ENCODE data around the gene ARF3. TPM values are rescaled to one million over a fixed set of nuclear protein-coding genes. Genes with fewer than 3 reads are reported as not detected.
"Not testable (repeated sequence)": the region's sequence is repeated elsewhere in the genome, so short reads cannot be mapped to it uniquely, and the experiment has no call there.

Gene ARF3
- total and polyA plus RNA-seq, 8 donors: 34.7 to 56.5 (median 42.5) TPM

DNA sequence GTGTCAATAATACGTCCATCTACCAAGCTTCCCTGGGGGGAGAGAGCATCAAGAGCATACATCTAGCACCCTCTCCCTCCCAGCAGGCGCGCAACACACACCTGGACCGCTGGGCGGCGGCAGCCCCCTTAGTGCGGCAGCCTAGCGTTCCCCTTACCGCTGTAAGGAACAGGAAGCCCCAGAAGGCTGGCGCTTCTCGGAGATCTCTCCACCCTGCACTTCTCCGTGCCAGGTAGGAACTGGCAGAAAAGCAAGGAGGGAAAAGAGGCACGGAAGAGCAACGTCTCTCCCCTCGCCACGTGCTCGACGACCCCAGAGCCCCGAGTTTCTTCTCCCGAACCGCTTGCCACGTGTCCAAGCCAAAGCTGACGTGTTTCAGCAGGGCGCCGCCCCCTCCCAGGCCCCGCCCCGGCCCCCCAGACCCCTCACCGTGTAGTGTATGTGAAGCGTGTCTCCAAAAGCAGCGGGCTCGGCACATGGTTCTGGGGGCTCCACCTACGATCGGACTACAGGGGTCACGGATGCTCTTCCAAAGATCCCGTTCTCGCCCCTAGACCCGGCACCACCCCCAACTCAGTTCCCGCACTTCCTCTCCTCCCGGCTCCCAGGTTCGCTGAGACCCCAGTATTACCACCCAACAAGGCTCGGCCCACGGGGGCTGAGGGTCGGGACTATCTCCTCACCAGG lies 32.5 kb downstream of the ARF3 start:
- Histone ChIP-seq H3K4me3 (peak overlapping the region; percentile 78 to 92 (median 86)), H3K9me3 (no peaks in the 10 kb centered on the region), H3K27ac (peak overlapping the region; percentile 74 to 83 (median 81)), H3K27me3 (no peaks in the 10 kb centered on the region), H3K36me3 (peaks cover 0 to 31% (median 26%) of the 10 kb centered on the region in 4 donors), H3K4me1 (peaks cover 7 to 24% (median 17%) of the 10 kb centered on the region in 4 donors)
- WGBS, 5 donors: 0 to 1% (median 0%) methylated on average over 23 to 43 of the region's 43 CpGs
- peak; percentile 66 to 89 for DNase-seq
- TF ChIP-seq POLR2AphosphoS5 (IDR thresholded peaks at IDR 0.05): peak in 1 of 3 donors; percentile 31
- TF ChIP-seq EP300 (IDR thresholded peaks at IDR 0.05): no peak
- no peak for TF ChIP-seq POLR2A (IDR thresholded peaks at IDR 0.05)
- TF ChIP-seq, protein P1, sequence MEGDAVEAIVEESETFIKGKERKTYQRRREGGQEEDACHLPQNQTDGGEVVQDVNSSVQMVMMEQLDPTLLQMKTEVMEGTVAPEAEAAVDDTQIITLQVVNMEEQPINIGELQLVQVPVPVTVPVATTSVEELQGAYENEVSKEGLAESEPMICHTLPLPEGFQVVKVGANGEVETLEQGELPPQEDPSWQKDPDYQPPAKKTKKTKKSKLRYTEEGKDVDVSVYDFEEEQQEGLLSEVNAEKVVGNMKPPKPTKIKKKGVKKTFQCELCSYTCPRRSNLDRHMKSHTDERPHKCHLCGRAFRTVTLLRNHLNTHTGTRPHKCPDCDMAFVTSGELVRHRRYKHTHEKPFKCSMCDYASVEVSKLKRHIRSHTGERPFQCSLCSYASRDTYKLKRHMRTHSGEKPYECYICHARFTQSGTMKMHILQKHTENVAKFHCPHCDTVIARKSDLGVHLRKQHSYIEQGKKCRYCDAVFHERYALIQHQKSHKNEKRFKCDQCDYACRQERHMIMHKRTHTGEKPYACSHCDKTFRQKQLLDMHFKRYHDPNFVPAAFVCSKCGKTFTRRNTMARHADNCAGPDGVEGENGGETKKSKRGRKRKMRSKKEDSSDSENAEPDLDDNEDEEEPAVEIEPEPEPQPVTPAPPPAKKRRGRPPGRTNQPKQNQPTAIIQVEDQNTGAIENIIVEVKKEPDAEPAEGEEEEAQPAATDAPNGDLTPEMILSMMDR (IDR thresholded peaks at IDR 0.05): peak in 5 of 7 experiments; percentile 35 to 60 (median 48)
- intact Hi-C loops (cut with DNase I; ENCODE audit: low total_unique reads): no loop called here

DNA sequence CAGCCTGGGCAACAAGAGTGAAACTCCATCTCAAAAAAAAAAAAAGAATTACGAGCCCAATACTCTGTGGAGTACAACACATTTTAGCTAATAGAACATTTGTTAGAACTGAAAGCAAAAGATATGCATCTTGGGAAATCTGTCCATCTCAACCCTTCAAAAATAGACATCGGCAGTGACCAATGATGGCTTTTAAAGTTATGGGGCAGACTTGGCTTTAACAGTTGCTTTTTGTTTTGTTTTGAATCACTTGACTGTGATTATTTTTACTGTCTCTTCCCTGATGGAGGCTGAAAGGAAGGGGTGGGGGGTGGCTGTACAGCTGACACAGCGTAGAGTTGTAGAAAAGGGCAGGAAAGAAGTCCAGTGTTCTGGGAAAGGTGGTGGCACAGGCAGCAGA lies 34.2 kb downstream of the ARF3 start:
- Histone ChIP-seq H3K4me3 (no peak overlapping the region), H3K9me3 (no peaks in the 10 kb centered on the region), H3K36me3 (peaks cover 0 to 22% (median 18%) of the 10 kb centered on the region in 4 donors), H3K4me1 (peaks cover 7 to 24% (median 17%) of the 10 kb centered on the region in 4 donors), H3K27ac (no peak overlapping the region), H3K27me3 (no peaks in the 10 kb centered on the region)
- 90 to 97% (median 92%) methylated on average over 3 of the region's 3 CpGs for WGBS, 5 donors
- intact Hi-C loops (cut with DNase I; ENCODE audit: low total_unique reads): no loop called here
- TF ChIP-seq EP300 (IDR thresholded peaks at IDR 0.05): no peak
- TF ChIP-seq POLR2A (IDR thresholded peaks at IDR 0.05): no peak
- no peak for TF ChIP-seq POLR2AphosphoS5 (IDR thresholded peaks at IDR 0.05)
- TF ChIP-seq, protein P1 (IDR thresholded peaks at IDR 0.05): no peak
- DNase-seq: no peak

DNA sequence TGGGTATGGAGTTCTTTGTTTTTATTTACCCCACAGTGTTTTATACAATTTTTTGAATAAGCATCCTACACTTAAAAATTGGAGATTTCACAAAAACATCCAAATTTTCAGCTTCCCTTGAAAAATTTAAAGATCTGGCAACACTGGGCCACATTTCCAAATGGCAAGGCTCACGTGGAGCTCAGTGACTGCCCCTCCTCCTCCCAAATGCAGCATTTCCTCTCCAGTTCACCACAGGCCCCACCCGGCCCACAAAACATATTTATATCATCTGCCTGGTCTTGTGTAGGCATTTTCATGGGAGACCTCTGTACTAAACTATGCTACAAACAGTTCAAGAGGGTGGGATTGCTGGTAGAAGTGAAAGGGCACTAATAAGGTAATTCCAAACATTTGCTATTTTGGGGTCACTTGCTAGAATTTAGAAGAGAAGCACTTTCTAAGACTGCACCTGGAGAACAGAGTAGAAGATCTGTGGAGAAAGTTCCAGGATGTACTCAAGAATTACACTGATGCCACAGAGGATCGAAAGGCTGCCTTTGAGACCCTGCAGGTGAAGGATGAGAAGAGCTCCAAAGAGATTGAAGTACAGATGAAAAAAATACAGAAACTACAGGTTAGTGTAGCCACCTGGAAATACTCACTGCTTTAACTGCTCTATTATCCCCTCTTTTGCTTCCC lies 39.3 kb downstream of the ARF3 start:
- 55 to 66% (median 59%) methylated on average over 3 of the region's 3 CpGs for WGBS, 5 donors
- peak in 1 of 2 donors; percentile 28 for DNase-seq
- no peaks in the 10 kb centered on the region for H3K4me1 ChIP-seq
- no peak overlapping the region for H3K27ac ChIP-seq
- TF ChIP-seq, protein P1 (IDR thresholded peaks at IDR 0.05): no peak
- TF ChIP-seq POLR2A (IDR thresholded peaks at IDR 0.05): no peak
- no peak for TF ChIP-seq EP300 (IDR thresholded peaks at IDR 0.05)
- TF ChIP-seq POLR2AphosphoS5 (IDR thresholded peaks at IDR 0.05): no peak
- H3K4me3 ChIP-seq: no peak overlapping the region
- H3K36me3 ChIP-seq: peaks cover 0 to 13% (median 8%) of the 10 kb centered on the region in 4 donors
- no peaks in the 10 kb centered on the region for H3K9me3 ChIP-seq
- H3K27me3 ChIP-seq: no peaks in the 10 kb centered on the region
- intact Hi-C loops (cut with DNase I; ENCODE audit: low total_unique reads): no loop called here

DNA sequence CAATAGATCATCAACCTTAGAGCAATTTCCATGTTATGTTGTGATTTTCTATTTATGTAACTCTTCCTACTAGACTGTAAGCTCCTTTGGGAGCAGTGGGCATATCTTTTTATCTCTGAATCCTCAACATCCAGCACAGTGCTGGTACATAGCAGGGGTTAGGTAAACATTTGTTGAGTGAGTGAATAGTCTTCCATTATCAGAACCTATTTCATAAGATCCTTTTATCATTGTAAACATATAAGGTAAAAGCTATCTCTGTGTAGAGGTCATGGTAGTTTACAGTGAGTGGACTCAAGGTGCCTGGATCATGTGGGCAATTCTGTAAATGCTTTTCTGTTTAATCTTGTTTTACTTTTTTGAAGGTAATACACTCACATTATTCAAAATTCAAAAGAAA lies 47.1 kb downstream of the ARF3 start:
- Histone ChIP-seq H3K4me3 (no peak overlapping the region), H3K9me3 (no peaks in the 10 kb centered on the region), H3K27ac (no peak overlapping the region), H3K36me3 (no peaks in the 10 kb centered on the region), H3K4me1 (peaks cover 0 to 6% (median 2%) of the 10 kb centered on the region in 4 donors), H3K27me3 (no peaks in the 10 kb centered on the region)
- DNase-seq: no peak
- TF ChIP-seq POLR2A (IDR thresholded peaks at IDR 0.05) (no peak), POLR2AphosphoS5 (IDR thresholded peaks at IDR 0.05) (no peak), EP300 (IDR thresholded peaks at IDR 0.05) (no peak)
- TF ChIP-seq, protein P1 (IDR thresholded peaks at IDR 0.05): no peak
- intact Hi-C loops (cut with DNase I; ENCODE audit: low total_unique reads): no loop called here

DNA sequence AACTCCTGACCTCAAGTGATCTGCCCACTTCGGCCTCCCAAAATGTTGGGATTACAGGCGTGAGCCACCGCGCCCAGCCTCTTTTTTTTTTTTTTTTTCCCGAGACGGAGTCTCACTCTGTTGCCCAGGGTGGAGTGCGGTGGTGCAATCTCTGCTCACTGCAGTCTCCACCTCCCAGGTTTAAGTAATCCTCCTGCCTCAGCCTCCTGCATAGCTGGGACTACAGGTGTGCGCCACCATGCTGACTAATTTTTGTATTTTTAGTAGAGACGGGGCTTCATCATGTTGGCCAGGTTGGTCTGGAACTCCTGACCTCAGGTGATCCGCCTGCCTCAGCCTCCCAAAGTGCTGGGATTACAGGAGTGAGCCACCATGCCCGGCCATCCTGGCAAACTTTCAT lies 47.6 kb downstream of the ARF3 start:
- DNase-seq; H3K27me3 ChIP-seq; H3K27ac ChIP-seq; H3K9me3 ChIP-seq; intact Hi-C loops (cut with DNase I; ENCODE audit: low total_unique reads); H3K4me1 ChIP-seq; H3K36me3 ChIP-seq; H3K4me3 ChIP-seq: not testable (repeated sequence)
- 84 to 92% (median 85%) methylated on average over 10 to 11 of the region's 11 CpGs for WGBS, 5 donors
